GM12878 (cell line): ENCODE measurements around the gene OTUD5. TPM values are rescaled to one million over a fixed set of nuclear protein-coding genes. Genes with fewer than 3 reads are reported as not detected.

ENCODE experiments used
- ATAC-seq: fragments of 200-7000 bp; cut with Tn5 transposase; 3 replicates; pipeline ENCODE4 v1.9.1; 2020; ENCODE audit warnings: mild to moderate bottlenecking, moderate library complexity
- BruUV-seq: library from RNA; stranded (reverse); fragments of 400-500 nt; replicated peaks from 2 replicates; lab custom pipeline; 2021; lab: Mats Ljungman, UMichigan
- CTCF ChIA-PET: fragments of 300-600 bp; sonication (Branson Sonifier 250); formaldehyde crosslinking; extraction: SDS; loops from one replicate; lab custom pipeline; 2021; ENCODE audit warnings: inconsistent platforms; lab: Yijun Ruan, JAX
- POLR2A ChIA-PET: fragments of 350-600 bp; formaldehyde crosslinking; extraction: SDS; loops from one replicate; lab custom pipeline; 2021; ENCODE audit warnings: inconsistent platforms; lab: Charles Lee
- RAD21 ChIA-PET: fragments of 300-600 bp; sonication (Branson Sonifier 250); formaldehyde crosslinking; loops from one replicate; lab custom pipeline; 2023; ENCODE audit warnings: antibody characterized with exemption; ENCODE audit not compliant: unreplicated experiment; lab: Charles Lee
- SMC1A ChIA-PET: fragments of 300-600 bp; sonication (Branson Sonifier 250); formaldehyde crosslinking; loops from one replicate; lab custom pipeline; 2023; ENCODE audit not compliant: unreplicated experiment, uncharacterized antibody; lab: Charles Lee
- DNase-seq: peaks from one replicate; pipeline ENCODE4 v3.0.0-alpha.2; 2011; ENCODE audit warnings: low read depth, low spot score
- FAIRE-seq: peaks from 3 replicates; lab custom pipeline; 2011; peaks lifted over from hg19 to GRCh38; lab: Jason Lieb, UNC
- H2AFZ ChIP-seq: 2 replicates; pipeline ENCODE4 v1.6.0; 2011; ENCODE audit warnings: low read depth, low read length, control low read depth; ENCODE audit not compliant: control insufficient read depth
- H3K27ac ChIP-seq: 2 replicates; pipeline ENCODE4 v1.5.1; 2011; ENCODE audit warnings: control low read depth; ENCODE audit not compliant: control insufficient read depth, insufficient read depth
- H3K27me3 ChIP-seq, 2 experiments: replicated peaks in 1 of 2; 2 replicates each; pipeline versions ENCODE4 v1.6.0 to v1.6.1; 2011; ENCODE audit warnings: low read length in 1 of 2; ENCODE audit not compliant: control insufficient read depth in 2 of 2, insufficient read depth in 2 of 2
- H3K36me3 ChIP-seq, 2 experiments: 2 replicates each; pipeline ENCODE4 v1.5.1; 2011; ENCODE audit warnings: low read length in 1 of 2; ENCODE audit not compliant: control insufficient read depth in 2 of 2, insufficient read depth in 2 of 2
- H3K4me1 ChIP-seq: 2 replicates; pipeline ENCODE4 v1.6.1; 2011; ENCODE audit warnings: mild to moderate bottlenecking, low read length, moderate library complexity, mixed read lengths; ENCODE audit not compliant: control insufficient read depth, insufficient read depth
- H3K4me2 ChIP-seq: 2 replicates; pipeline ENCODE4 v1.6.0; 2011; ENCODE audit warnings: control low read depth; ENCODE audit not compliant: control insufficient read depth, insufficient read depth
- H3K4me3 ChIP-seq: fragments of 200-600 bp; sonication (generic); 2 replicates; pipeline ENCODE4 v1.5.1; 2016
- H3K79me2 ChIP-seq: 2 replicates; pipeline ENCODE4 v1.6.0; 2011; ENCODE audit warnings: low read length; ENCODE audit not compliant: control insufficient read depth, insufficient read depth
- H3K9ac ChIP-seq: 2 replicates; pipeline ENCODE4 v1.8.0; 2011; ENCODE audit warnings: low read length, control low read depth, mixed read lengths; ENCODE audit not compliant: control insufficient read depth, insufficient read depth
- H3K9me3 ChIP-seq: replicated peaks from 3 replicates; pipeline ENCODE4 v1.5.1; 2011; ENCODE audit warnings: mild to moderate bottlenecking, low read length; ENCODE audit not compliant: control insufficient read depth, insufficient read depth
- H4K20me1 ChIP-seq: 2 replicates; pipeline ENCODE4 v1.6.0; 2011; ENCODE audit not compliant: control insufficient read depth, insufficient read depth
- ATF7 ChIP-seq: fragments of 450-650 bp; IDR thresholded peaks from 2 replicates; pipeline ENCODE4 v1.6.1; 2016; ENCODE audit warnings: low read depth, mild to moderate bottlenecking
- IKZF2 ChIP-seq, 2 experiments: fragments of 450-650 bp; IDR thresholded peaks; 2 replicates each; pipeline ENCODE4 v1.6.1; 2017; ENCODE audit warnings: mild to moderate bottlenecking in 2 of 2, moderate library complexity in 2 of 2
- IRF4 ChIP-seq: IDR thresholded peaks from 2 replicates; pipeline ENCODE4 v1.6.1; 2011; ENCODE audit warnings: low read depth, low read length
- JUNB ChIP-seq: IDR thresholded peaks from 2 replicates; pipeline ENCODE4 v1.6.1; 2016; ENCODE audit warnings: antibody characterized with exemption, mild to moderate bottlenecking
- KLF5 ChIP-seq: fragments of 450-650 bp; IDR thresholded peaks from 2 replicates; pipeline ENCODE4 v1.6.1; 2014; ENCODE audit warnings: mild to moderate bottlenecking; ENCODE audit not compliant: partially characterized antibody
- MEF2B ChIP-seq: fragments of 450-650 bp; IDR thresholded peaks from 2 replicates; pipeline ENCODE4 v1.6.1; 2018; ENCODE audit warnings: mild to moderate bottlenecking, moderate library complexity; ENCODE audit not compliant: partially characterized antibody, poor library complexity, severe bottlenecking
- MYC ChIP-seq: IDR thresholded peaks from 2 replicates; pipeline ENCODE4 v1.6.1; 2011; ENCODE audit warnings: mild to moderate bottlenecking, low read length, moderate library complexity, inconsistent platforms; ENCODE audit not compliant: insufficient read depth, insufficient replicate concordance, insufficient read length, severe bottlenecking
- NFIC ChIP-seq: IDR thresholded peaks from 2 replicates; pipeline ENCODE4 v1.6.1; 2012; ENCODE audit warnings: low read depth, mild to moderate bottlenecking, inconsistent platforms, low read length, moderate library complexity
- POLR2AphosphoS5 ChIP-seq: IDR thresholded peaks from 2 replicates; pipeline ENCODE4 v1.6.1; 2011; ENCODE audit warnings: mild to moderate bottlenecking, low read length, inconsistent platforms
- SMAD5 ChIP-seq: IDR thresholded peaks from 2 replicates; pipeline ENCODE4 v1.6.1; 2016; ENCODE audit warnings: antibody characterized with exemption, low read depth
- TCF12 ChIP-seq: IDR thresholded peaks from 2 replicates; pipeline ENCODE4 v1.6.1; 2011; ENCODE audit warnings: low read depth, mild to moderate bottlenecking, low read length
- ZNF217 ChIP-seq: fragments of 450-650 bp; IDR thresholded peaks from 2 replicates; pipeline ENCODE4 v1.6.1; 2017; ENCODE audit warnings: antibody characterized with exemption, mild to moderate bottlenecking
- WGBS: methylation state at CpG from one replicate; pipeline ENCODE4 v1.1.6; 2016; ENCODE audit warnings: low lambda C conversion rate; ENCODE audit not compliant: insufficient replicate concordance, insufficient coverage; ENCODE audit errors: missing lambda C conversion rate; 5-methylcytosine and 5-hydroxymethylcytosine counted together
- in situ Hi-C: fragments of 300-500 bp; cut with MboI; formaldehyde crosslinking; loops from 9 replicates; pipeline ENCODE4 v1.14.3; 2018; ENCODE audit warnings: mixed read lengths
- intact Hi-C: fragments of 100-400 bp; cut with micrococcal nuclease; formaldehyde crosslinking; loops from one replicate; pipeline ENCODE4 v1.14.2; 2022; ENCODE audit not compliant: unreplicated experiment
- polyA plus RNA-seq, 11 experiments: library from polyadenylated mRNA; depleted of rRNA in 4 of 11; unstranded in 6 of 11; stranded (reverse) in 5 of 11; fragments of >200 nt; fragmentation: Nextera tagmentation in 4 of 11; fragmentation: Illumina TruSeq in 1 of 11; extraction: Ambion mirVana in 4 of 11; extraction: Trizol in 1 of 11; gene quantifications; 1 replicate in 1 of 11; 2 replicates in 10 of 11; pipeline versions ENCODE4 v1.2.1 to v1.2.3, GENCODE V29; 2011 to 2016; ENCODE audit warnings: inconsistent platforms in 2 of 11, missing spikeins in 2 of 11, low read depth in 1 of 11
- total RNA-seq, 4 experiments: library from RNA; depleted of rRNA in 3 of 4; stranded (reverse); fragments of >200 nt in 3 of 4; fragmentation: Illumina TruSeq in 1 of 4; extraction: Trizol in 1 of 4; gene quantifications; 2 replicates each; pipeline versions ENCODE4 v1.2.1 to v1.2.3, GENCODE V29; 2013 to 2021
- TF ChIP-seq, protein P1 (sequence below): fragments of 450-650 bp; conservative IDR thresholded peaks from 2 replicates; pipeline ENCODE4 v1.6.1; 2017; ENCODE audit warnings: mild to moderate bottlenecking, moderate library complexity

Gene OTUD5
- total and polyA plus RNA-seq, 10 of the 15 experiments (the other 5 are each of a cell fraction or from before 2014, with no cell fraction given) = 2.0 to 50.3 (median 22.7) TPM

DNA sequence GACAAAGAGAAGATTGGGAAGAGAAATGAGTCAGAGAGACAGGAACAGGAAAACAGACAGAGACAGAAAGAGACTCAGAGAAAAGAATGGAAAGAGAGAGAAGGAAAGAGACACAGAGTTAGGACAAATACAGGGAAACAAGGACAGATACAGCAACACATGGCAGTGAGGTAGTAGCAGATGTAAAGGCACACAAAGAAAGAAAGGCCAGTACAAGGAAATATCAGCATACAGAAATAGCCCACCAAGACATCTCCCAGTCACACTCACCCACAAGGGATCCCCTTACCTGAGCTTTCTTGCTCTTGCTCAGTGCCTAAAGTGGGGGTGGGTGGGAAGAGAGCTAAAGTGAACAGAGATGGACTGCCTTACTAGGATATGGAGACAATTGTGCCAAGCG lies 40.5 kb upstream of the OTUD5 start:
- H3K27ac ChIP-seq = no peak overlapping the region
- H3K27me3 ChIP-seq = no peaks in the 10 kb centered on the region
- 69% methylated on average over 1 of the region's 1 CpG for WGBS
- no peak overlapping the region for H3K9ac ChIP-seq
- SMC1A ChIA-PET = no interaction called here
- H4K20me1 ChIP-seq = no peaks in the 10 kb centered on the region; the same call in 1 of the 2 replicates
- DNase-seq (no peak), ATAC-seq (no peak), FAIRE-seq (no peak)
- in situ Hi-C loops = no loop called here
- POLR2A ChIA-PET = no interaction called here
- H3K4me1 ChIP-seq = no peaks in the 10 kb centered on the region; the same call in none of the 2 replicates
- CTCF ChIA-PET = interaction anchor here (0.6 kb wide), 1 partner anchor 349 kb away, joined by 3 read pairs; no protein-coding TSS in a partner anchor
- H3K4me2 ChIP-seq = no peak overlapping the region
- BruUV-seq = no TSS peak
- no peaks in the 10 kb centered on the region for H3K9me3 ChIP-seq
- intact Hi-C loops = no loop called here
- RAD21 ChIA-PET = no interaction called here
- no peak for TF ChIP-seq IRF4
- TF ChIP-seq, protein P1, sequence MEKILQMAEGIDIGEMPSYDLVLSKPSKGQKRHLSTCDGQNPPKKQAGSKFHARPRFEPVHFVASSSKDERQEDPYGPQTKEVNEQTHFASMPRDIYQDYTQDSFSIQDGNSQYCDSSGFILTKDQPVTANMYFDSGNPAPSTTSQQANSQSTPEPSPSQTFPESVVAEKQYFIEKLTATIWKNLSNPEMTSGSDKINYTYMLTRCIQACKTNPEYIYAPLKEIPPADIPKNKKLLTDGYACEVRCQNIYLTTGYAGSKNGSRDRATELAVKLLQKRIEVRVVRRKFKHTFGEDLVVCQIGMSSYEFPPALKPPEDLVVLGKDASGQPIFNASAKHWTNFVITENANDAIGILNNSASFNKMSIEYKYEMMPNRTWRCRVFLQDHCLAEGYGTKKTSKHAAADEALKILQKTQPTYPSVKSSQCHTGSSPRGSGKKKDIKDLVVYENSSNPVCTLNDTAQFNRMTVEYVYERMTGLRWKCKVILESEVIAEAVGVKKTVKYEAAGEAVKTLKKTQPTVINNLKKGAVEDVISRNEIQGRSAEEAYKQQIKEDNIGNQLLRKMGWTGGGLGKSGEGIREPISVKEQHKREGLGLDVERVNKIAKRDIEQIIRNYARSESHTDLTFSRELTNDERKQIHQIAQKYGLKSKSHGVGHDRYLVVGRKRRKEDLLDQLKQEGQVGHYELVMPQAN = no peak
- TF ChIP-seq MEF2B = no peak
- no peak for TF ChIP-seq POLR2AphosphoS5
- TF ChIP-seq ATF7 = no peak
- no peak for TF ChIP-seq JUNB
- TF ChIP-seq SMAD5 = no peak
- TF ChIP-seq MYC = no peak
- no peak for TF ChIP-seq KLF5
- TF ChIP-seq IKZF2 (IDR thresholded peaks at IDR 0.05) = no peak
- TF ChIP-seq TCF12 = no peak
- no peak for TF ChIP-seq ZNF217
- TF ChIP-seq NFIC = no peak
- peaks cover 15% of the 10 kb centered on the region for H3K79me2 ChIP-seq
- no peak overlapping the region for H3K4me3 ChIP-seq
- peaks cover 0 to 18% of the 10 kb centered on the region in 2 experiments; a peak in 3 of 4 replicates for H3K36me3 ChIP-seq
- H2AFZ ChIP-seq = no peak overlapping the region
